Vagina (tissue), 2 donors: ENCODE measurements around the gene ATG4D. TPM values are rescaled to one million over a fixed set of nuclear protein-coding genes. Genes with fewer than 3 reads are reported as not detected.

Experiments used
- DNase-seq, 2 donors: peaks; one replicate each; pipeline ENCODE4 v3.0.0-alpha.2; 2017; ENCODE audit errors: extremely low spot score in 2 of 2
- H3K27ac ChIP-seq: fragments of 200-600 bp; sonication (generic); one replicate; pipeline ENCODE4 v1.5.1; 2019
- H3K27me3 ChIP-seq: fragments of 200-600 bp; sonication (generic); one replicate; pipeline ENCODE4 v1.5.1; 2019
- H3K36me3 ChIP-seq, 2 donors: fragments of 200-600 bp; sonication (generic); one replicate each; pipeline ENCODE4 v1.5.1; 2017 to 2019
- H3K4me1 ChIP-seq: fragments of 200-600 bp; sonication (generic); one replicate; pipeline ENCODE4 v1.5.1; 2019
- H3K4me3 ChIP-seq, 2 donors: fragments of 200-600 bp; sonication (generic); 1 replicate in 1 of 2; 2 replicates in 1 of 2; pipeline ENCODE4 v1.5.1; 2016 to 2019
- H3K9me3 ChIP-seq: fragments of 200-600 bp; sonication (generic); one replicate; pipeline ENCODE4 v1.5.1; 2019
- CTCF ChIP-seq, 3 experiments: fragments of 450-650 bp in 2 of 3; fragments of 200-600 bp in 1 of 3; sonication (generic) in 1 of 3; IDR thresholded peaks; one replicate each; pipeline ENCODE4 v1.5.1; 2017 to 2019; ENCODE audit warnings: antibody characterized with exemption in 3 of 3, mild to moderate bottlenecking in 2 of 3, moderate library complexity in 2 of 3
- POLR2A ChIP-seq, 2 donors: fragments of 450-650 bp; IDR thresholded peaks; one replicate each; pipeline ENCODE4 v1.6.1; 2017; ENCODE audit warnings: antibody characterized with exemption in 2 of 2, mild to moderate bottlenecking in 2 of 2, moderate library complexity in 2 of 2
- POLR2AphosphoS5 ChIP-seq, 2 donors: sonication (generic); formaldehyde crosslinking; IDR thresholded peaks; one replicate each; pipeline ENCODE4 v1.9.0; 2017; ENCODE audit warnings: antibody characterized with exemption in 2 of 2, mild to moderate bottlenecking in 2 of 2, low read depth in 1 of 2; ENCODE audit not compliant: insufficient read depth in 1 of 2
- intact Hi-C: fragments of 100-400 bp; cut with DNase I; formaldehyde crosslinking; loops from one replicate; pipeline ENCODE4 v1.15.1; 2023
- total RNA-seq: library from RNA; depleted of rRNA; stranded (reverse); fragments of >200 nt; gene quantifications from one replicate; pipeline ENCODE4 v1.2.3, GENCODE V29; 2016

Gene ATG4D
- total RNA-seq, 1 donor from 2014 or later, result 18.2 TPM

- Histone ChIP-seq H3K27ac (no peak overlapping the region), H3K27me3 (no peaks in the 10 kb centered on the region), H3K36me3 (no peaks in the 10 kb centered on the region), H3K4me3 (no peak overlapping the region), H3K9me3 (no peaks in the 10 kb centered on the region), H3K4me1 (peaks cover 8% of the 10 kb centered on the region)
- no peak for TF ChIP-seq POLR2AphosphoS5 (IDR thresholded peaks at IDR 0.05; ENCODE audit: insufficient read depth in 1 of 2, low read depth in 1 of 2)
- no peak for TF ChIP-seq POLR2A (IDR thresholded peaks at IDR 0.05)
- no peak for TF ChIP-seq CTCF (IDR thresholded peaks at IDR 0.05)
- intact Hi-C loops, result no loop called here
- DNase-seq, result no peak
Observed at GRCh38 chr19:10508707-10509106, 35.0 kb upstream of the ATG4D start.

GRCh38 chr19:10510301-10510802 is 33.4 kb upstream of the ATG4D start:
- no peak for DNase-seq
- H3K27ac ChIP-seq, result no peak overlapping the region
- TF ChIP-seq POLR2A (IDR thresholded peaks at IDR 0.05) (no peak), CTCF (IDR thresholded peaks at IDR 0.05) (peak in 1 of 3 experiments; percentile 32), POLR2AphosphoS5 (IDR thresholded peaks at IDR 0.05; ENCODE audit: insufficient read depth in 1 of 2, low read depth in 1 of 2) (peak in 1 of 2 donors; percentile 68)
- no peaks in the 10 kb centered on the region for H3K27me3 ChIP-seq
- H3K9me3 ChIP-seq, result no peaks in the 10 kb centered on the region
- intact Hi-C loops, result no loop called here
- H3K4me1 ChIP-seq, result peaks cover 17% of the 10 kb centered on the region
- H3K4me3 ChIP-seq, result no peak overlapping the region
- H3K36me3 ChIP-seq, result no peaks in the 10 kb centered on the region

GRCh38 chr19:10513223-10513622 is 30.5 kb upstream of the ATG4D start:
- Histone ChIP-seq H3K36me3 (no peaks in the 10 kb centered on the region), H3K4me3 (no peak overlapping the region), H3K4me1 (peaks cover 31% of the 10 kb centered on the region), H3K27ac (no peak overlapping the region), H3K9me3 (no peaks in the 10 kb centered on the region), H3K27me3 (peaks cover 5% of the 10 kb centered on the region)
- no peak for TF ChIP-seq POLR2A (IDR thresholded peaks at IDR 0.05)
- no peak for TF ChIP-seq CTCF (IDR thresholded peaks at IDR 0.05)
- intact Hi-C loops, result no loop called here
- no peak for DNase-seq

- TF ChIP-seq POLR2AphosphoS5 (IDR thresholded peaks at IDR 0.05; ENCODE audit: insufficient read depth in 1 of 2, low read depth in 1 of 2) (no peak), POLR2A (IDR thresholded peaks at IDR 0.05) (no peak), CTCF (IDR thresholded peaks at IDR 0.05) (no peak)
- no peaks in the 10 kb centered on the region for H3K36me3 ChIP-seq
- peak overlapping the region in 1 of 2 donors; percentile 16 for H3K4me3 ChIP-seq
- intact Hi-C loops, result no loop called here
- no peak overlapping the region for H3K27ac ChIP-seq
- peaks cover 5% of the 10 kb centered on the region for H3K27me3 ChIP-seq
- H3K9me3 ChIP-seq, result no peaks in the 10 kb centered on the region
- no peak for DNase-seq
- H3K4me1 ChIP-seq, result peaks cover 42% of the 10 kb centered on the region
Observed at GRCh38 chr19:10514211-10515145, 29.2 kb upstream of the ATG4D start.

- peaks cover 34% of the 10 kb centered on the region for H3K4me1 ChIP-seq
- DNase-seq, result no peak
- peak overlapping the region; percentile 48 for H3K27ac ChIP-seq
- no peaks in the 10 kb centered on the region for H3K36me3 ChIP-seq
- H3K27me3 ChIP-seq, result peaks cover 5% of the 10 kb centered on the region
- peak overlapping the region in 1 of 2 donors; percentile 51 for H3K4me3 ChIP-seq
- no peaks in the 10 kb centered on the region for H3K9me3 ChIP-seq
- TF ChIP-seq POLR2AphosphoS5 (IDR thresholded peaks at IDR 0.05; ENCODE audit: insufficient read depth in 1 of 2, low read depth in 1 of 2) (no peak), POLR2A (IDR thresholded peaks at IDR 0.05) (no peak), CTCF (IDR thresholded peaks at IDR 0.05) (no peak)
- intact Hi-C loops, result no loop called here
Observed at GRCh38 chr19:10516064-10516385, 27.7 kb upstream of the ATG4D start.
